Amniotic stem cell (primary cell): ENCODE data around the gene JADE3.

ENCODE experiments used
- DNase-seq: peaks from one replicate; lab custom pipeline; 2025; lab: John Stamatoyannopoulos, UW

The JADE3 gene

GRCh38 chrX:47026198-47026597, 114.0 kb downstream of the JADE3 start:
- DNase-seq: no peak

GRCh38 chrX:47030339-47030738, 118.1 kb downstream of the JADE3 start:
- peak; percentile 56 for DNase-seq

- DNase-seq: no peak
Observed at GRCh38 chrX:47047989-47048388, 135.8 kb downstream of the JADE3 start.

- no peak for DNase-seq
Observed at GRCh38 chrX:47059142-47059874, 147.1 kb downstream of the JADE3 start.

GRCh38 chrX:47060708-47061107, 148.5 kb downstream of the JADE3 start:
- DNase-seq: no peak

- DNase-seq: no peak
Observed at GRCh38 chrX:47061238-47061919, 149.2 kb downstream of the JADE3 start.

GRCh38 chrX:47063179-47063578, 151.0 kb downstream of the JADE3 start:
- no peak for DNase-seq

GRCh38 chrX:47068214-47068613, 156.0 kb downstream of the JADE3 start:
- no peak for DNase-seq

GRCh38 chrX:47068720-47069119, 156.5 kb downstream of the JADE3 start:
- no peak for DNase-seq

GRCh38 chrX:47078129-47079043, 166.2 kb downstream of the JADE3 start, which contains the start of gene RGN:
Gene RGN (plus strand): TSS chrX:47078443. CDS start chrX:47081145, 2,702 bp downstream.
- DNase-seq: no peak

- DNase-seq: no peak
Observed at GRCh38 chrX:47080215-47080914, 168.1 kb downstream of the JADE3 start.

- no peak for DNase-seq
Observed at GRCh38 chrX:47080915-47081236, 168.7 kb downstream of the JADE3 start.

GRCh38 chrX:47091149-47091775, 179.0 kb downstream of the JADE3 start:
- DNase-seq: no peak

- peak; percentile 15 for DNase-seq
Observed at GRCh38 chrX:47093248-47093647, 181.0 kb downstream of the JADE3 start.

- no peak for DNase-seq
Observed at GRCh38 chrX:47093860-47094259, 181.6 kb downstream of the JADE3 start.

GRCh38 chrX:47097018-47097417, 184.8 kb downstream of the JADE3 start:
- DNase-seq: no peak

GRCh38 chrX:47098338-47099094, 186.3 kb downstream of the JADE3 start:
- DNase-seq: no peak

- DNase-seq: no peak
Observed at GRCh38 chrX:47101206-47101605, 189.0 kb downstream of the JADE3 start.
